Pons (tissue), 1 donor: ENCODE measurements around the gene NATD1.
"Not testable (repeated sequence)": the region's sequence is repeated elsewhere in the genome, so short reads cannot be mapped to it uniquely, and the experiment has no call there.

Experiments used
- DNase-seq: peaks from one replicate; pipeline ENCODE4 v3.0.0-alpha.2; 2016; ENCODE audit warnings: low spot score

The NATD1 gene

DNA sequence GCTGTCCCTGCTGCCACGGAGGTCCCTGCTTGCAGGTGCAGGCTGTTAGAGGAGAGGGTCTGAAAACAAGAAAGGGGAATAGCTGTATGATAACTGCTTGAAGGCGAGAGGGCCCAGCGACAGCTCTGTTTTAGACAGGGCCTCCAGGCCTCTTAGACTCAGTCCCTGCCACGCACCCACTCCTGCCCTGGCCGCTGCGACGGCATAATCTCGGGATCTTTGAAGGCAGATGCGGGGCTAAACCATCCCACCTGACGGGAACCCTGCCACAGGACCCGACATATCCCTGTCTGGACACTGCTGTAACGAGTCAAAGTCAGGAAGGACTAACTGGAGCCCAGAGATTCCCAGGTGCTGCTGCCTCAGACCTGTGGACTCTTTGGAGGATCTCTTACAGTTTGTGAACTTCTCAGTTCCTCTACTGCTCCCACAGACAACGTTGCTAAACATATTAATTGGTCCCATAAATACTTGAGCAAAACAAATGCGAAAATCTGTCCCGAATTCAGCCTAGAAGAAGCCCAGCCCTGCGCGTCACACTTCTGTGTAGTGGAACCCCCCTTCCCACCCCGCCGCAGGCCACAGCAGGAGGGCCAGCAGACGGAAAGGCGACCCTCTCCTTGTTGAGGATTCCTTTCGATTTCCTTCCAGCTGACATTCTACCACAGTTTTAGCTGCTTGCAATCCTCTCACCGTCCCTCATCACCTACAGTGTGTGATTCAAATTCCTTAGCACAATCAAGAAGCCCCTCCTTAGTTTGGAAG lies 38.3 kb downstream of the NATD1 start:
- no peak for DNase-seq

DNA sequence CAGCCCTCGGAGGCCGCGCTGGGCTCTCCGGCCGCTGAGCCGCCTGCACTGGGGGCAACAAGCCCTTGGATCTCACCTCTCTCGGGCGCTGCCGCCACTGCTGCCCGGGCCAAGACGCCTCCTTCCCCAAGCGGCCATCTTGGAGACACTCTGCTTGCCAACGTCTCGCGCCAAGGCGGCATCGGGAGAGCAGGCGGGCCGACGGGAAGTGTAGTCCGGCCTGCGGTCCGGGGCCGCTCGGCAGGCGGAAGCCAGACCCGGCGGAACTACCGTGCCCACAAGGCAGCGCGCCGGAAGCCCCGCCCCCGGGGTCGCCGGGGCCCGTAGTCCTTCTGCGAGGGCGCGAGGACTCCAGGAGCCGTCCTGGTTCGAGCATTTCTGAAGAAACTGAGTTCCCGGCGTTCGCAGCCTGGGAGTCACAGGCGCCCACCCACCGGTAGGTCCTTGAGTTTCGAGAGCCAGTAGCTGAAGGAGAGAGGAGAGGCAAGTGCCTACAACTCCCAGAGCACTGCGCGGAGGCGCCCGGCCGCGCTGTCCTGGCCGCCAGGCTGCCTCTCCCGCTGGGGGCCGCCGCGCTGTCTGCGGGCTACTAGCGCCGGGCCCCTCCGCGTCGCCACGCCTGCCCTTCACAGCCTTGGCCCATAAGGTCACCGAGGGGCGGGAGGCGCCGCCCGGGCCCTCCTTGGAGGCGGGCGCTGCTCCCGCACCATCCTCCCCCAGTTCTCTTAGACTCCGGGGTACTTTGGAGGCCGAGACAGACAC lies 39.0 kb downstream of the NATD1 start, which contains the start of gene TMEM11:
Gene TMEM11 (minus strand): TSS at position 147 of the 762 bp plus-strand sequence. CDS start 9 bp downstream, at position 138.
- DNase-seq: peak; percentile 95

DNA sequence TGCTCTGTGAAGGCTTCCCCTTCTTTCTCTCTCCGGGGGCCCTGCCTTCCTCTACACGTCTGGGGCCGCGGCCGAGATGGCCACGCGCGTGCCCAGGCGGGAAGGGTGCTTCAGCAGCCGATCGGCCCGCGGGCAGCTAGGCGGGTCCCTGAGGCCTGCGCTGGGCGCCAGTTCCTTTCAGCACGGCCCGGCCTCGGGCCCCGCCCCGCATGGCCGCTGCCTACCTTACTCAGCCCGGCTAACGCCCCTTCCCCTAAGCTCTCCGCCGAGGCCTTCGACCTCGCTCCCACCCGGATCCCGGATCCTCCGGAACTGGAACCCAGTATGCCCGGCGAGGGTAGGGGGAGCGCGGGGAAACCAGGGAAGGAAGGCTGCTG lies 39.6 kb downstream of the NATD1 start:
- DNase-seq: peak; percentile 5

DNA sequence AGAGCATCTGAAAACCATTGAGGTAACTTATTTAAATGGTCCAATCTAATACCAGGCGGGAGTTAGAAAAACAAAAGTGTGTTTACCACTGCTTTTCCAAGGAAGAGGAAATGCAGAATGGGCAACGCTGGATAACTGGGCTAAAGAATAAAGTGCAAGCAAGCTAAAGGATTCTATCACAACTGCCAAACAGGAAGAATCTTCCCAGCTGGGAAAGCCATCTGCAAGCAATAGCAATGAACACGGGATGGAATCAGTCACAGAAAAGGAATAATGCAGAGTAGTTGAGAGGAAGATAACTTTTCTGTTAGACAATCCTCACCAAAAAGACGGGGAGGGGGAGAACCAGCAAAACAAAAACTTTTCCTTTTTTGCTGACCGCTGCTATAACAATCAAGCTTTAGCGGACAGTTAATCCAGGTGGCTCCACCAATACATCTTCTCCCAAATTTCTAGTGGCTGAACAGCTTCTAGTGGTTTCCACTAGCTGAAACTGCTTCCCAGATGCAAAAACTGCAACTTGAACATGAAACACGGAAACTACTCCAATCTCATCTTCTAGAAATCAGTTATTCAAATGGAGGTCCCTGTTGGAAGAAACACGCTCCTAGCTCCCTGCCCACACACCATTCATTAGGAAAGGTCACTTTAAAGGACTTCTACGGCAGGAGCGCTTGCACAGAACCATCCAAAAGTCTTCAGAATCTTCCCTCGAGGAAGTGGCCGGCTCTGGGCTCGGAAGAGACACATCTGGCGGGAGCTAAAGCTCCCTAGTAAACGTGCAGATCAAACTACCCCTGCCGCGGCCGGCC lies 40.2 kb downstream of the NATD1 start:
- DNase-seq: no peak

DNA sequence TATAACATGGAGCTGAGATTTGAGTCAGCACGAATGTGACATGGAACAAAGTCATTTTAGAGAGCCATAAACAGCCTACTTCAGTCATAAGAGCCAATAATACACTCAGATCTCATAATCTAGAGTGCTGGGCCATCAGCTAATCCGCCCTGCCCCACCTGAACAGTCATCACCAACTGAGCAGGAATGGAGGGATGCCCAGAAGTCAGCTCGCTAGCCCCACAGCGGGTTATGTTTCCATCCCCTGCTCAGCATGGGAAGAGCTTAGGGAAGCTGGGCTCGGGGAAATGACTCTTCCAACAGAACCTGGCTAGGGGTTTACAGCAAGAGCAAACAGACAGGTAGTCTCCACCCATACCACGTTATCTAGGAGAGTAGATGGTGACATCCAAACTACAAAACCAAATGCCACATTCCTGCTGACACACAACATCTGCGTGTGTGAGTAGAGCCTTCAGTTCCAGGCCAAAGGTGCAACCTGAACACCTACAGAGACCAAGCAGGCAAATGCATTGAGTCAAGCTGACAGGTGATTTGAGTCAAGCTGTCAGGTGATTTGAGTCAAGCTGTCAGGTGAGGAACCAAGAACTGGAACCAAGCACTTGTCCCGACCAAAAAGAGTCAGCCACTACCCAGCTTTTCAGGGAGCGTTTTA lies 41.3 kb downstream of the NATD1 start:
- no peak for DNase-seq

DNA sequence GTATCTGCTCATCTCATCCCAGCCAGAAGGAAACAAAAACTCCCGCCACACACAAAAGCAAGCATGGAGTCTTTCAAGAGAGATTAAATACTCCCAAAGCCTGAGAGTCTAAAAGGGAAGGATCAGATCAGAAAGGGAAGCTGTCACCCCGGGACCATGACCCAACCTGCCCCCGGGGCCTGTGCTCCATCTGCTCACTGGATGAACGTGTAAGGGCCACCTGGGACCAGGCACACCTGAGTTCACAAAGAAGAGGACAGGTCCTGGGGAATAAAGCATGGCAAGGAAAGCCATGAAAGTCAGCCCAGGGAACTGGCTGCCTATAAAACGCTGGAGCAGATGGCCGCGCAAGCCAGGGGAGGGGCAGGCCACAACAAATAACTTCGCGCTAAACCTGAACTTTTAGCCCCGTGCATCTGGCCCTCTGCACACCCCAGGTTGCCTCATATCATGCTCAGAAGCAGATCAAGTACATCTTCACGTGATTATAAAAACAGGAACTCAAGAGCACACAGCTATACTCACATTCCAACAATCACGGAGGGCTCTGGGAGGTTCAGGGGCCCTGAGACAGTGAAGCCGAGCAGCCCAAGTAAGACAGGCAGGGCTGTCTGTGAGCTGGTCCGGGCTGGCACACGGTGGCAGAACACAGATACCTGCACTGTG lies 42.7 kb downstream of the NATD1 start:
- DNase-seq: no peak

DNA sequence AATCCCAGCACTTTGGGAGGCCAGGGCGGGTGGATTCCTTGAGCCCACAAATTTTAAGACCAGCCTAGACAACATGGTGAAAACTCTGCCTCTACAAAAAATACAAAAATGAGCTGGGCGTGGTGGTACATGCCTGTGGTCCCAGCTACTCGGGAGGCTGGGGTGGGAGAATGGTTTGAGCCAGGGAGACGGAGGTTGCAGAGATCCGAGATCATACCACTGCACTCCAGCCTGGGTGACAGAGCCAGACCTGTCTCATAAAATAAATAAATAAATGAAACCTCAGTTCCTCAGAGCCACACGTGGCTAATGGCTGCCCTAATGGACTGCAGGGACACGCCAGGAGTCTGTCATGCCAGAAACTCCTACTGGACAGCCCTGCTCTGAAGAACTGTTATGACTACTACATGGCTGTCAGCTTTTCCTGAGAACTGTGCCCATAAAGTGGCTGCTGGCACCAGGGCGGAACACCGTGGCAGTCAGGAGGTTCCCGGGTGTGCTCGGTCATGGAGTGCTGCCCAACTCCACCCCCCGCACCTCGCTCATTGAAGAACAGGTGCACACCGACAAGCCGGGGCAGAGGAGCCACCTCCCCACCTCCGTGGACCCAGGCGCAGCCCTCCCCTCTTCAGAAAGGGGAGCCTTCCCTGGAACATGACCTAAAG lies 43.6 kb downstream of the NATD1 start:
- DNase-seq: no peak

DNA sequence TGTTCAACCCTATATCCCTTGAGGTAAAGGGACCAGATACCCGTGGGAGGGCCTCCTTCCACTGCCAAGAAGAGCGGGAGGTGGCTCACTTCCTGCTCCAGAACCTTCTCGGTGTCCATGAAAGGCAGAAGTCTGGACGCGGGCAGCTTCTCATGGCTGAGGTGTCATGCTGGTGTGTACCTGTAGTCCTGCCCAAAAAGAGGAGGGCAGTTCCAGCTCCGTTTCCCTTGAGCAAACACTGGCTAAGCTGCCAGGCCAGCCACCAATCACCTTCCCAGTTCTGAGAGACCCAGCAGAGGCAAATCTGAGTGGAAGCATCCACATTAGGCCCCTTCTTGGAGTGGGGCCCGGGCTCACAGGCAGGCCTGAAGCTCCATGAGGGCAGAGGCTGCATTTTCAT lies 44.9 kb downstream of the NATD1 start:
- DNase-seq: no peak

DNA sequence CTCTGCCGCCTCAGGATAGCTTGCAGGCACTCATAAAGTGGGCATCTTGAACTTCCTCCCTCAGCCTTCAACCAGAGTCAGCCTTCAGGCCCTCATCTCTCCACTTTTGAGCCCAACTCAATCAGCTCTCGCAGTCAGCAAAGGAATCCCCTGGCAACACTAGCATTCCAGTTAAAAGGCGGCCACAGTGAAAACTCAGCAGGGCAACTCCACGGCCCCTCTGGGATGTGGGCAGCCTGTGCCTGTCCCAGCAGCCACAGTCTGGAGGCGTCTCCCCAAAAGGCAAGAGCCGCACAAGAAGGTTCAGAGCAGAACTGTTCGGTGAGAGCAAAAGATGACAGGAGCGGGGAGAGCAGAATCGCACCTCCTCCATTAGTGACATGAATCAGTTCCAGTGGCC lies 48.3 kb downstream of the NATD1 start:
- DNase-seq: no peak

DNA sequence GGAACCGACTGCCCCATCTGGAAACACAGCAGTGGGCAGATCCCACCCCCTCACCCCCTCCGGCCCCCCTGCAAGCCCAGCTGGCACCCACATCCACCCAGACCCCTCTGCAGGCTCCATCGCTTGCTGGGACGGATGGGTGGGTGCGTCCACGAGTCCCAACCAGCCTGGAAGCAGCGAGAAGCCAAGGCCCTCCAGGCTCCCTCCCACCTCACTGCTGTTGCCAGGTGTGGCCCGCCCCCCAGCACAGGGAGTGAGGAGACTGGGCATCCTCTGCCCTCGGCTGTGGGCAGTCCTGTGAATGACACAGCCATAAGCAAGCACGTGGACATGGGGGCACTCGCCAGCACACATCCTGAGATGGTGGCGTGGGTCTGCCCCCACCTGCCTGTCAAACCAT lies 50.7 kb downstream of the NATD1 start:
- DNase-seq: no peak

DNA sequence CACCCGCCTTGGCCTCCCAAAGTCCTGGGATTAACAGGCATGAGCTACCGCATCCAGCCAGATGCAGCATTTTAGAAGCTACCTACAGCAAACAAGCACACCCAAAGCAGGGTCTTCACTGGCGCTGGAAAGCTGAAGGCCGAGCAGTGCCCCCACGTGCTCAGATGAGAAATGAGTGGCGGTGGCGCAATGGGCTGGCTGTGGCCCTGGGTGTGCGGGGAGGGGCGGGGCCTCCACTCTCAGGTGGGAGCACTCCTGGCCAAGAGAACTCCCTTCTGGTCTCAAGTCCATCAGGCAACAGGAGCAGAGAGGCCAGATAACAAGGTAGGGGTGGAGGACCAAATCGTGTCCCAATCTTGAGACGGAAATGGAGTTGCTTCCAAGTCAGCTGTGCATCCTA lies 51.3 kb downstream of the NATD1 start:
- no peak for DNase-seq

DNA sequence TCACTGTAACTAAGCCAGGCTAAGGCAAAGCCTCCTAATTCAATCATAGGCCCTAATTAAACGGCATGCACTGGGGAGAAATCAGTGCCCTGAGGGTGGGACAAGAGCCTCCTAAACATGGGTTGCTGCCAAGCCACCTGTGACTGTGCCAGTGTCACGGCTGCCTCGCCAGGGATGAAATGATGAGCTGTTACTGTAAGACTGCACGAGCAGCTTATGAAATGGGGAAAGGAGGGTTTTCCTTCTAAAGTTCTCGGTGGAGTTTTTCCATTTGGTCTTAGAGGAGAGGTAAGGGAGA lies 52.0 kb downstream of the NATD1 start:
- no peak for DNase-seq

DNA sequence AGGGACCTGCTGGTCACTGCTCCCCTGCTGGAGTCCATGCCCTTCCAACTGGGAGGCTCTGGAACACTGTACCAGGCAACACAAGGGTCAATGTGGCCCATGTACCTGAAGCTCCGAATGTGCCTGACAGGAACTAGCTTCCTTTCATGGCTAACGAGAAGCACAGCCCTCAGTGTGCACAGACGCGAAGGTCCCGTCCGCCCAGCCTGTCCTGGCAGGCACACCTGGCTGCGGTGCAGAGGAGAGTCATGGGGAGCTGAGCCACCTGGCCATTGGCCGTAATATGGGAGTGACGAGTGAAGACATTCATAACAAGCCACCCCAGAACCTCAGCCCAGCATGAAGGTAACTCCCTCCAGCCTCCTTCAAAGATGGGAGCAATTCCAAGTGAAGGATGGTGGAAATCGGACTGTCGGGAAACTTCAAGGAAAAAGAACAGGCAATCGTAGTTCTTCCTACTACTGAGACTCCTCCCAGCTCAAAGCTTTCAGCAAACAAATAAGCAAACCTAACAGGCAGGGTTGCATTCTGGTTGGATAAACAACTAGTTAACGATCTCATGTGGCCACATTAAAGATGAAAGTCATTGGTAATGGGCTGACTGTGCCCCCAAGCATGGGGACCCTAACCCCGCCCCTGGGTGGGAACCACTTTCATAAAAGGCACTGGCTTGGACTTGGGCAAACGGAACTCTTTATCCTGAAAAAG lies 52.5 kb downstream of the NATD1 start:
- no peak for DNase-seq

DNA sequence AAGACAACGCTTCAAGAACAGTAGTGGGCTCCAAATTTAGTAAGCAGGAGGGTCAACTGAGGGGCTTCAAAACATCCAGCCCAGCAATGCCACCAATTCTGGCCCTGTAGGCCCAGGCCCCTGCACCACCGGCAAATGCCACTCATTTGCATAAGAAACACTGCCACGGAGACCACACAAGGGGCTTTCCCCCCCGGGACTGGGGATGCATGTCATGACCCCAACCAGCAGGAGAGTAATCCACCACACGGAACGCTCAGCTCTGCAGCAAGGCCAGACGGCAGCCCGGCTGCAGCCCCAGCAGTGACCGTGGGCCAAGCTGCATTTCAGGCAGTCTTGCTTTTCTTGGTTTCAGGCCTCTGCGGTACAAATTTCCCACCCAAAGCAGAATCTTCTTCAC lies 53.4 kb downstream of the NATD1 start:
- DNase-seq: no peak

DNA sequence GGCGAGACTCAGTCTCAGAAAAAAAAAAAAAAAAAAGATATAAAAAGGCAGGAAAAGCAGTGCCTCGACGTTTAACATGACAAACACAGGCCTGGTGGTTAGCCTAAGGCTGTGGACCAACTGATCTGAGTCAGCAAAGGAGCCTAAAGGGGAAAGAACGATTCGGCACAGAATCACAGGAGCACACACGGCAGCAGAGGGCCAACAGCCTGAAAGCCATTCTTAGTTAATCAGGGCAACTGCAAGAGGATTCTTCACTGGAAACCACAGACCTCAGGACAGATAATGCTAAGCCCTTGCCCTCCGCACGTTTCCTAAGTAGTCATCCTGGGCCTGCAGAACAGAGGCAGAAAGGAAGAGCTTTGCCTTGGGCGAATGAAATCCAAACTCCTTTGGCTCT lies 53.9 kb downstream of the NATD1 start:
- DNase-seq: no peak

DNA sequence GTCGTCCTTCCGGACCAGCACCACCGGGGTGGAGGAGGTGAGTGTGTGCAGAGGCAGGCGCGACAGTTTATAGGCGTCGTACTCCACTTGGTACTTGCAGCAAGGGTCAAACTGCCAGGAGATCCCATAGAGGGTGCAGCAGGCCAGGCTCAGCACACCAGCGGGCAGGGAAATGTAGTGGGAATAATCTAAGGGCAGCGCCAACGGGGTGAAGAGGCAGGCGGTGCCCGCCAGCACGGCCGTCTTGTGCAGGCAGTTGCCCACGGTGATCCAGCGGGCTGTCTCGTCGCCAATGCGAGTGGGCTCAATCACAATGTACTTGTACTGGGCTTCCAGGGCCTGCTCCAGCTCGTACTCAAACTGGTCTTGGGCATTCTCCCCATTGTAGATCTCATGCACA lies 54.8 kb downstream of the NATD1 start:
- no peak for DNase-seq

DNA sequence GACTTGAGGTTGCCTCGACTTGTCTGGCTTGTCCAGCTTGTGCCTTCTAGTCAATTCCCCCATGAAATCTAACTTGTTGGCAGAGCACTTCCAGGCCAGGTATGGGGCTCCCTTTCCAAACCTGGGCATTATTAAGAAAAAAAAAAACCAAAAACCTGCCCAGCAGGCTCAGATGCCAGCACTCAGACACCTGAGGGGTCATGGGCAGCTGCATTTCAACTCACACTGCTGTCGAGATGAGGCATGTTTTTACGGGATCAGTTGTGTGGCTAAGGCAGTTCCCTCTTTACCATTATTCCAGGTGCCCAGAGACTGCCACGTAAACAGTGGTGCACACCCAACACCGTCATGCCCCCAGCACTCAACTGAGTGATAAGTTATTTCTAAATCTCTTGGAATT lies 57.1 kb downstream of the NATD1 start:
- DNase-seq: no peak

DNA sequence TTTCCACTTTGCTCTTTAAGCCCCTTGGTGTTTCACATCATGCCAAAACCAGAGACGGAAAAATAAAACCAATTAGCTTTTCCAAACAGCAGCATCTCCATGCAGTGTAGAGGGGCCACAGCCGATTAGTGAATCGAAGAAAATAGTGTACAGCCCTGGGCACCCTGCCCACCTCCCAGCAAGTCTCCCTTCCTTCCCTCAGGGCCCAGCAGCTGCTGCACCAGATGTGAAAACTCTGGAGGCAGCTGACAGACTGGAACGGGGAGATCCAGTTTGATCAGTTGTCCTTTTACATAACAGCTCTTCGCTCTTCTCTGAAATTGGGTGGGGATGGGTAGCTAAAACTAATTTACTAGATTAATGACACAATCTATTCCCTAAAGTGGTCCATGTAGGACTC lies 58.5 kb downstream of the NATD1 start:
- peak; percentile 11 for DNase-seq

DNA sequence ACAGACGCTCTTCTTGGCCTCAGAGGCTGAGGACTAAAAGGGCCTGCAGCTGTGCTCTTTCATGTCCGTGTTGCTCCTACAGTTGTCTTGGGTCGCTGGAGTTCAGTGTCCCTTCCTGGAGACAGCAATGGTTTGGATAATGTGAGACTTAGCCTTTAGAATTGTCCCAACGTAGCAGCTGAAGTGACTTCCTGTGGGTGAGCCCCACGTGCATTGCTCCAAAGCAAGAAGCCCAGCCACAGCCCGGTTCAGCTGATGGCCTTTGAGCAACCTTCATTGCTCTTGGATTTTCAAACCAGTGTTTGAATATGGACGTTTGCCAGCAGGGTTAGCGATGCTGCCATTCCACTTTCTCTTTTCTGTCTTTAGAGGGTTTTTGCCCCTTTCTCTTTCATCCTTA lies 59.0 kb downstream of the NATD1 start:
- no peak for DNase-seq

DNA sequence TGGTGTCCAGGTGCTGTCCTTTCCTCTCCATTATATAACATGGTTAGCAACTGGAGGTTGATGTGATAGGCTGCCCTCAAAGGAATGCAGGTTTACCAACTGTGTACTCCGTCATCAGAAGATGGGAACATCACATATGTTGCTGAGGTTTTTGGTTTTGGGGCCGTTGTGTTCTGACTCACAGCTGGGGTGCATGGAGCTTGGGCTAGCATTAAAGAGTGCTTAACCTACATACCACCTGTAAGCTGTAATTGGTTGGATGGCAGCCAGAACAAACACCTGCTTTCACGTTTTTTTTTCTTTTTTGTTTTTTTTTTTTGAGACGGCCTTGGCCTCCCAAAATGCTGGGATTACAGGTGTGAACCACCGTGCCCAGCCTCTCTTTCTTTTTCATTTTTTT lies 60.2 kb downstream of the NATD1 start:
- no peak for DNase-seq

DNA sequence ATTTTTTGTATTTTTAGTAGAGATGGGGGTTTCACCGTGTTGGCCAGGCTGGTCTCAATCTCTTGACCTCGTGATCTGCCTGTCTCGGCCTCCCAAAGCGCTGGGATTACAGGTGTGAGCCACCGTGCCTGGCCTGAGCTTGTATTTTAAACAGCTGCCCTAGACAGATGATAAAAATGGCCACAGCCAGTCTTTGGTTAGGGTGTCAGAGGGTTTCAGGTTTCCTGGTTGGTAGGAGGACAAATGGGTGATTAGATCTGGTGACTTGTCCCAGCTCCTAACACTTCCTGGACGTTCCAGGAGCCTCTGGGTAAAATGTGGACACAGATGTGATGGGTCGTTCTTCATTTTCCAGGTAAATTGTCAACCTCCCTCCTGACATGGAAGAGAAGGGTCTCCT lies 60.8 kb downstream of the NATD1 start:
- DNase-seq: not testable (repeated sequence)
